Calu3 (cell line): ENCODE data around the gene LIF. TPM values are rescaled to one million over a fixed set of nuclear protein-coding genes. Genes with fewer than 3 reads are reported as not detected.

Experiments used
- BruUV-seq: library from RNA; stranded (reverse); fragments of 400-500 nt; replicated peaks from 2 replicates; lab custom pipeline; 2021; lab: Mats Ljungman, UMichigan
- CTCF ChIA-PET: fragments of 300-600 bp; sonication (Branson Sonifier 250); formaldehyde crosslinking; loops from one replicate; lab custom pipeline; 2022; ENCODE audit warnings: antibody characterized with exemption; lab: Charles Lee
- DNase-seq: peaks from one replicate; pipeline ENCODE4 v3.0.0; 2022
- H3K27ac Mint-ChIP-seq: one replicate; pipeline ENCODE4 v1.8.0; 2022; ENCODE audit warnings: mixed read lengths; ENCODE audit not compliant: unreplicated experiment
- H3K27me3 Mint-ChIP-seq: one replicate; pipeline ENCODE4 v1.8.0; 2022; ENCODE audit warnings: mixed read lengths; ENCODE audit not compliant: unreplicated experiment
- H3K36me3 Mint-ChIP-seq: one replicate; pipeline ENCODE4 v1.8.0; 2022; ENCODE audit warnings: mild to moderate bottlenecking, moderate library complexity, mixed read lengths; ENCODE audit not compliant: insufficient read depth, unreplicated experiment
- H3K4me1 Mint-ChIP-seq: one replicate; pipeline ENCODE4 v1.8.0; 2022; ENCODE audit warnings: mild to moderate bottlenecking, low read depth, mixed read lengths; ENCODE audit not compliant: unreplicated experiment
- H3K4me3 Mint-ChIP-seq: one replicate; pipeline ENCODE4 v1.8.0; 2022; ENCODE audit warnings: mild to moderate bottlenecking, low read depth, moderate library complexity, mixed read lengths; ENCODE audit not compliant: unreplicated experiment
- H3K9me3 Mint-ChIP-seq: one replicate; pipeline ENCODE4 v1.8.0; 2022; ENCODE audit warnings: low read depth, mixed read lengths; ENCODE audit not compliant: unreplicated experiment
- CTCF ChIP-seq: fragments of 200-600 bp; IDR thresholded peaks from one replicate; pipeline ENCODE4 v1.8.0; 2022; ENCODE audit warnings: antibody characterized with exemption; ENCODE audit not compliant: unreplicated experiment
- intact Hi-C: fragments of 100-400 bp; cut with micrococcal nuclease; formaldehyde crosslinking; loops from one replicate; pipeline ENCODE4 v1.10.0; 2022; ENCODE audit not compliant: unreplicated experiment
- total RNA-seq: library from RNA; stranded (reverse); gene quantifications from 2 replicates; pipeline ENCODE4 v1.2.3, GENCODE V29; 2022

The LIF gene
- total RNA-seq, 1 experiment from 2014 or later = 260 TPM

- Mint-ChIP-seq H3K27me3 (no peaks in the 10 kb centered on the region), H3K9me3 (no peaks in the 10 kb centered on the region), H3K27ac (peak overlapping the region; percentile 98), H3K36me3 (peaks cover 56% of the 10 kb centered on the region), H3K4me3 (no peak overlapping the region), H3K4me1 (peaks cover 56% of the 10 kb centered on the region)
- CTCF ChIA-PET = no interaction called here
- DNase-seq = no peak
- no TSS peak for BruUV-seq
- intact Hi-C loops = no loop called here
- no peak for TF ChIP-seq CTCF
Observed at GRCh38 chr22:30233582-30233981, 13.0 kb downstream of the LIF start.

- Mint-ChIP-seq H3K9me3 (no peaks in the 10 kb centered on the region), H3K4me3 (no peak overlapping the region), H3K27me3 (no peaks in the 10 kb centered on the region), H3K4me1 (peaks cover 56% of the 10 kb centered on the region), H3K27ac (no peak overlapping the region), H3K36me3 (peaks cover 48% of the 10 kb centered on the region)
- no TSS peak for BruUV-seq
- no peak for DNase-seq
- intact Hi-C loops = no loop called here
- CTCF ChIA-PET = interaction anchor here (0.5 to 0.8 kb wide), 2 partner anchors 20 to 23 kb away, joined by 3 to 5 read pairs; no protein-coding TSS in a partner anchor
- no peak for TF ChIP-seq CTCF
Observed at GRCh38 chr22:30232716-30233218, 13.8 kb downstream of the LIF start.

GRCh38 chr22:30230787-30231461 is 15.6 kb downstream of the LIF start:
- Mint-ChIP-seq H3K27ac (peak overlapping the region; percentile 76), H3K36me3 (peaks cover 29% of the 10 kb centered on the region), H3K9me3 (no peaks in the 10 kb centered on the region), H3K27me3 (no peaks in the 10 kb centered on the region), H3K4me1 (peaks cover 52% of the 10 kb centered on the region), H3K4me3 (no peak overlapping the region)
- CTCF ChIA-PET = no interaction called here
- DNase-seq = no peak
- BruUV-seq = no TSS peak
- no peak for TF ChIP-seq CTCF
- intact Hi-C loops = no loop called here

GRCh38 chr22:30230330-30230729 is 16.2 kb downstream of the LIF start:
- Mint-ChIP-seq H3K27me3 (no peaks in the 10 kb centered on the region), H3K36me3 (peaks cover 23% of the 10 kb centered on the region), H3K4me1 (peaks cover 52% of the 10 kb centered on the region), H3K4me3 (no peak overlapping the region), H3K27ac (peak overlapping the region; percentile 76), H3K9me3 (no peaks in the 10 kb centered on the region)
- no TSS peak for BruUV-seq
- no peak for DNase-seq
- CTCF ChIA-PET = no interaction called here
- no peak for TF ChIP-seq CTCF
- intact Hi-C loops = no loop called here
